NCI-H1048 (cell line): ENCODE data around the gene ZFYVE28.
"Not testable (repeated sequence)": the region's sequence is repeated elsewhere in the genome, so short reads cannot be mapped to it uniquely, and the experiment has no call there.

Source experiments
- DNase-seq: peaks from one replicate; lab custom pipeline; 2025; lab: John Stamatoyannopoulos, UW

ZFYVE28 gene

GRCh38 chr4:2286904-2287593 is 131.4 kb downstream of the ZFYVE28 start:
- no peak for DNase-seq

DNA sequence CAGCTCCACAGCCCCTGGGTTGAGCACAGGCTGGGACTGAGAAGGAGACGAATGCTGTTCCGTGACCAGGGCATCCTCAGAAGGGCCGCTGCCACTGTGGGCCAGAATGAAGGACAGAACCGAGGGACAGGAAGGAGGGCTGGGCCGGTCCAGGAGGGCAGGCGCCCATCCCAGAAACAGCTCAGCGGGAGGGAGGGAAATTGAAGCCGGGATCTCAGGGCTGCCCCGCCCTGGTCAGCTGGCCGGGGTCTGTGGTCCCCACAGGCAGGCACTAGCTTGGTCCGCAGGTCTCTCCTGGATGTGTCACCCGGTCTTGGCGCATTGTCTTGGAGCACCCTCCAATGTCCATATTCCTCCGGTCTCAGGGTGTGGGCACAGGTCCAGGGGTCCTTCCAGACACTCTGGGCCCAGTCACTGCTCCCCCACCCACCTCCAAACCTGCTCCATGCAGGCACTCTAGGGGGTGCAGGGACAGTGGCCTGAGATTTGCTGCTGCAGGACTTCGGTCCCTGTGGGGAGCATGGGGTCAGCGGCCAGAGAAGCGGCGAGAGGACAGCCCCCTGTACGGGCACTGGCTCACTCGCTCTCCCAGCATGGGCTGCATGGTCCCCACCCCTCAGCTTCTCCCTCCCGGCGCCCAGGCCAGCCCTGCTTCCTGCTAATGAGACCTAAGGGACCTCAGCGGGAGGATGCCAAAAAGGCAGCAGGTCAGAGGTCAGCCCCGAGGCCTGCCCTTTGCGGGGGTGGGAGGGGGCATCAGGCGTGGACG is 132.6 kb downstream of the ZFYVE28 start:
- DNase-seq: no peak

- no peak for DNase-seq
Observed at GRCh38 chr4:2284934-2285612, 133.4 kb downstream of the ZFYVE28 start.

GRCh38 chr4:2284161-2284933 is 134.1 kb downstream of the ZFYVE28 start:
- DNase-seq: no peak

DNA sequence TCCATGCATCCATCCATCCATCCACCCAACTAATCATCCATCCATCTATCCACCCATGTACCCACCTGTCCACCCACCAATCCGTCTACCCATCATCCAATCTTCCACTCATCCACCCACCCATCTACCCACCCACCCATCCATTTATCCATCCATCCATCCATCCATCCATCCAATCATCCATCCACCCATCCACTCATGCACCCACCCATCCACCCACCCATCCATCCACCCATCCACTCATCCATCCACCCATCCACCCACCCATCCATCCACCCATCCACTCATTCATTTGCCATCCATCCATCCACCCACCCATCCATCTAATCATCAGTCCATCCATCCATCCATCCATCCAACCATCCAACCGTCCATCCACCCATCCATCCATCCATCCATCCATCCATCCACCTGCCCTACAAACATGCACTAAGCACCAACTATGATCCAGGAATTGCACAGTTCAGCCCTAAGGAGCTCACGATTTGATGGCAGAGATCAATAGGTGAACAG is 135.2 kb downstream of the ZFYVE28 start:
- no peak for DNase-seq

DNA sequence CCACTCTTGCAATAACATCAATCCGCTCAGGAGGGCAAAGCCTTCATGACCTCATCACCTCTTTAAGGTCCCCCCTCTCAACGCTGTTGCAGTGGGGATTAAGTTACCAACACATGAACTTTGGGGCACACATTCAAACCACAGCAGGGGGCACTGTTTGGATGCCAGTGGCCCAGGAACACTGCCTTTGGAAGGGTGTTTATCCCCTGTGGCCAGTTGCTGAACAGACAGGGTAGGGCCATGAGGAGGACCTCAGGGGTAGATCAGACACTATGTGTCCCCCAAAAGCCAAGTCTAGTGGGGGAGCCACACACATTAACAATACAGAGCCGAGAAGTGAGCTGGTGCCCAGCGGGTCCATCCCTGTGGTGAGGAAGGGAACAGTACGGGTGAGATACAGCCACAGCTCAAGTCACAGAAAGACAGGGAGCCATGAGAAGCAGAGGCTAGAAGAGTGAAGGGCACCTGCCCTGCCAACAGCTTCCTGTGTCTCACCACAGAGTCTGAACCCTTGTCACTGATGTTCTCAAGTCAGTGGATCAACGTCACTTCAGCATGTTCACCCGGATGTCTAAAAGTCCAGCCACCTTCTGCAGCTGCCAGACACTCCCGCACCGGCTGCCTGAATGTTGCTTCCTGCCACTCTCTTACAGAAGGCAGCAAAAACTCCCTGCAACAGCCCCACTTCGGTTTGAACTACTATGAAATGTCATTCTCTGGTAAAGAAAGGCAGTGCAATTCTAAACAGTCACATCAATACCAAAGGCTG is 136.7 kb downstream of the ZFYVE28 start:
- no peak for DNase-seq

- no peak for DNase-seq
Observed at GRCh38 chr4:2280531-2281300, 137.7 kb downstream of the ZFYVE28 start.

DNA sequence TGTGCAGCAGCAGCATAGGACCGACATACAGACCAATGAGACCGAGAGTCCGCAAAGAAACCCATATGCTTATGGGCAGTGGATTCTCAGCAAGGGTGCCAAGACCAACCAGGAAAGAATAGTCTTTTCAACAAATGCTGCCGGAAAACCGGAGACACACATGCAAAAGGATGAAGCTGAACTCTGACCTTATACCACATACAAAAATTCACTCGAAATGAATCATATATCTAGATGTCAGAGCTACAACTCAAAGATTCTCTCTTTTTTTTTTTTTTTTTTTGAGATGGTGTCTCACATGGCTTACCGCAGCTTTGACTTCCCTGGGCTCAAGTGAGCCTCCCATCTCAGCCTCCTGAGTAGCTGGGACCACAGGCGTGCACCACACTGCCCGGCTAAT is 140.5 kb downstream of the ZFYVE28 start:
- DNase-seq: no peak

DNA sequence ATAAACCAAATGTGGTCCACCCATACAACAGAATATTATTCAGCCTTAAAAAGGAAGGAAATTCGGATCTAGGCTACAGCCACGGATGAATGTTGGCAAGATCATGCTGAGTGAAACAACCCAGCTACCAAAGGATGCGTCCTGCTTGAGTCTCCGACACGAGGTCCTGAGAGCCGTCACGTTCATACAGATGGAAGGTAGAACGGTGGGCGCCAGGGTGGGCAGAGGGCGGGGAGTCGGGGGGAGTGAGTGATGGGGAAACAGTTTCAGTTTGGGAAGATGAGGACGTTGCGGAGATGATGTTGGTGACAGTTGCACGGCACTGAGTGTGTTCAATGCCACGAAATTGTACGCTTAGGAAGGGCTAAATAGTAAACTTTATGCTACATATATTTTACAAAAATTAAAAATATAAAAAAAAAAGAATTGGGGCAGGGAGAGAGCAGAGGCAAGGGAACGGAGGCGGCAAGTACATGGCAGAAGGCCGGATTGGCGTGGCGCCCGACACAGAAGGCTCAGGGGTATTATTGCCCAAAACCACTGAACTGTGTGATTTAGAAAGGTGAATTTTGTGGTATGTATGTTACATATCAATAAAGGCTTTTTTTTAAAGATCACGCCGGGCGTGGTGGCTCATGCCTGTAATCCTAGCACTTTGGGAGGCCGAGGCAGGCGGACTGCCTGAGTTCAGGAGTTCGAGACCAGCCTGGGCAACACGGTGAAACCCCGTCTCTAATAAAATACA is 141.7 kb downstream of the ZFYVE28 start:
- DNase-seq: no peak

GRCh38 chr4:2275546-2276251 is 142.7 kb downstream of the ZFYVE28 start:
- no peak for DNase-seq

DNA sequence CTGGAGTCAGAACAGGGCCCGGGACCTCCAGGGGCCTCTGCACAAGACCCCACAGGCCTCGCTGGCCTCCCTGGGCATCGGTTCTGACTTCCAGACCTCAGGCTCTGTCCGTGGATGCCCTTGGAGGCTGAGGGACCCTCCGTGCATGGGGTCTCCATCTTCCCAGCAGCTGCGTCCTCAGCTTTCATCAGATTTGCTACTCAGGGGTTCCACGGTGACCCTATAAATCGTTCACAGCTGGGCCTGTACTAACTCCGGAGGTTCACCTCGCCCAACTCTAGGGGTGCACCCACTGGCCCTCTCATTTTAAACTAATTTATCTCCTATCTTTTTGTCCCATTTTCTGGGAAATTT is 143.4 kb downstream of the ZFYVE28 start:
- not testable (repeated sequence) for DNase-seq

DNA sequence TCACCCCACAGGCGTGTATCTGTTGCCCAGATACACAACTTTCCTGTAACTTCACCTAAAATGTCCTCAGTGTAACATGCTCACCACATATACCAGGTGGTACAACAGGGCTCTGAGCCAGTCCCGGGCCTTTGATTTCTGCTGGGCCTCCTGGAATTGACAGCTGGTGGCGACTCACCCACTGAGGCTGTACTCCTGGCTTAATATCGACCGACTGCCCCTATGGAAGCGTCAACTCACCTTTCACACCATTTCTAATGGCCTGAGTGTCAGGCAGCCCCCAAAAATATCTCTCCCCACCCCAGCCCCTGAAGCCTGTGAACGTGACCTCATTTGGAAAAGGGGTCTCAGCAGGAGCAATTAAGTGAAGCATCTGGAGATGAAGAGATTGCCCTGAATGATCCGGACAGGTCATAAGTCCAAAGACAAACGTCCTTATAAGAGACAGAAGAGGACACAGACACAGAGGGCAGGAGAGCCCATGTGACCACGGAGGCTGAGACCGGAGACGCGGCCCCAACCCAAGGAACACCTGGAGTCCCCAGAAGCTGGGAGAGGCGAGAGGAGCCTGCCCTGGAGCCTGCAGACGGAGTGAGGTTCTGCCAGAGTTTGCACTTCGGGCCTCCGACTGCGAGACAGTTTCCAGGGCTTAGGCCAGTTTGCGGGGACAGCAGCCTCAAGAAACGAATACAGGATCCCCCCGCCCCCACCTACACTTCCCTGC is 144.0 kb downstream of the ZFYVE28 start:
- no peak for DNase-seq

DNA sequence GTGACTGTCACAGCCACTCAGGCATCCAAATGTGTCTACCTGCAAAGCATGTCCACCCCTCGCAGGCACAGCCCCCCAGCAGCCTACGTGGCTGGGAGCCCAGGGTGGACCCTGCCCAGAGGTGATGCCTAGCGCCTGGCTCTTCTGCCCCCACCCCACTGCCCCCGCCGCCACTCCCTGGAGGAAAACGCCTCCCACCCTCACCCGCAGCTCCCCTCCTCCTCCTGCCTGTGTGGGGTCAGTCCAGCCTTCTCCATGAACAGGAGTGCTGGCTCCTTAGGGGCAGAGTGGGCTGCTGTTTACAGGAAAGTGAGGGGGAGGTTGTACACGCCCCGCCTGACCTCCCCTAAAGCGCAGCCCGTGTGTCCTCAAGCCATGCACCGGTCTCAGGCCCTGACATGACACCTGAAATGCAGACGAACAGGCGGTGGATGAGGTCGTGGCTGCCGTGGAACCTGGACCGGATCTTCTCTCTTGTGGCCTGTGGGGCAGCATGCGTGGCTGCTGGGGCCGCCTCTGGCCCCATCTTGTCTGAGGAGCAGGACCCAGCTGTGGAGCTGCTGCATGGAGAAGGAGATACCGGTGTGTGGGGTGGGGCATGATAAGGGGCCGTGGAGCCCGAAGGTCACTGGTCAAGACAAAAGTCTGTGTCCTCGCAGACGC is 144.7 kb downstream of the ZFYVE28 start:
- DNase-seq: no peak

DNA sequence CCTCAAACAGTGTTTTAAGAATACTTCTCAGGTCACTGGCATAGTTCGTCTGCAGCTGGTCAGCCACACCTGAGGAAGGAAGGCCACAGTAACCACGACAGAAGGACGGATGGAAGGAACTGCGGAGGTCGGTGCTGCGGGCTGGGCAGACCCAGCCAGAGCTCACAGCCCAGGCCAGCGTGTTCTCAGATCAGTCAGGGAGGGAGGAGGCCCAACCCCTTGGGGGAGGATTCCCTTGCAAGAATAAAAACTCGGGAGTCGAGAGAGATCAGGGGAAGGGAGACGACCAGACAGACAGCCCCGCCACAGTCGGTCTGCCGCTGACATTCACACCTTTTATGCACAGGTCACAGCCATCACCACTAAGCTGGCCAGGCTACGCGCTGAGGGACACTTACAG is 145.2 kb downstream of the ZFYVE28 start:
- DNase-seq: no peak

- DNase-seq: no peak
Observed at GRCh38 chr4:2272828-2273120, 145.7 kb downstream of the ZFYVE28 start.

GRCh38 chr4:2272026-2272827 is 146.2 kb downstream of the ZFYVE28 start:
- no peak for DNase-seq

- DNase-seq: no peak
Observed at GRCh38 chr4:2271279-2272025, 147.0 kb downstream of the ZFYVE28 start.
